HepG2 (cell line): ENCODE results near the gene GPX5. TPM values are rescaled to one million over a fixed set of nuclear protein-coding genes. Genes with fewer than 3 reads are reported as not detected.

Source experiments
- HDAC6 ChIP-seq: fragments of 200-600 bp; sonication (generic); IDR thresholded peaks from 2 replicates; pipeline ENCODE4 v1.7.0; 2017; ENCODE audit warnings: mild to moderate bottlenecking, antibody characterized with exemption, low read length, low read depth
- KDM1A ChIP-seq: IDR thresholded peaks from 2 replicates; pipeline ENCODE4 v1.6.1; 2016; ENCODE audit warnings: missing compliant biosample characterization
- LCORL ChIP-seq, 2 experiments: fragments of 450-650 bp in 1 of 2; sonication (generic) in 1 of 2; formaldehyde crosslinking in 1 of 2; IDR thresholded peaks; 2 replicates each; pipeline versions ENCODE4 v1.5.0 to v1.6.1; 2017 to 2020; ENCODE audit warnings: antibody characterized with exemption in 1 of 2, missing genetic modification reagents in 1 of 2
- PLRG1 ChIP-seq: fragments of 450-650 bp; conservative IDR thresholded peaks from 2 replicates; pipeline ENCODE4 v1.6.1; 2016
- POLR2AphosphoS2 ChIP-seq: IDR thresholded peaks from 2 replicates; pipeline ENCODE4 v1.6.1; 2011; ENCODE audit warnings: low read depth, low read length, improper control_type of control experiment
- RFXAP ChIP-seq: sonication (generic); formaldehyde crosslinking; IDR thresholded peaks from 2 replicates; pipeline ENCODE4 v1.4.0; 2020; ENCODE audit warnings: missing genetic modification reagents, borderline replicate concordance
- SETDB1 ChIP-seq: sonication (generic); formaldehyde crosslinking; IDR thresholded peaks from 2 replicates; pipeline ENCODE4 v1.5.1; 2020; ENCODE audit warnings: missing genetic modification reagents, mild to moderate bottlenecking, borderline replicate concordance
- TAF15 ChIP-seq: fragments of 200-400 bp; formaldehyde crosslinking; IDR thresholded peaks from one replicate; pipeline ENCODE4 v1.6.1; 2018; ENCODE audit warnings: mild to moderate bottlenecking, low read depth, low read length; ENCODE audit not compliant: poor library complexity, severe bottlenecking
- YEATS2 ChIP-seq: sonication (generic); formaldehyde crosslinking; IDR thresholded peaks from 2 replicates; pipeline ENCODE4 v1.4.0; 2020; ENCODE audit warnings: missing genetic modification reagents, borderline replicate concordance
- ZNF333 ChIP-seq: sonication (generic); formaldehyde crosslinking; IDR thresholded peaks from 2 replicates; pipeline ENCODE4 v1.4.0; 2020; ENCODE audit warnings: mild to moderate bottlenecking, missing genetic modification reagents, borderline replicate concordance
- ZNF530 ChIP-seq: sonication (generic); formaldehyde crosslinking; IDR thresholded peaks from 2 replicates; pipeline ENCODE4 v1.5.0; 2020; ENCODE audit warnings: low read depth, mild to moderate bottlenecking, missing genetic modification reagents
- ZNF619 ChIP-seq: sonication (generic); formaldehyde crosslinking; IDR thresholded peaks from 2 replicates; pipeline ENCODE4 v1.4.0; 2020; ENCODE audit warnings: mild to moderate bottlenecking, missing genetic modification reagents
- ZNF629 ChIP-seq: sonication (generic); formaldehyde crosslinking; conservative IDR thresholded peaks from 2 replicates; pipeline ENCODE4 v1.5.0; 2020; ENCODE audit warnings: missing genetic modification reagents
- ZSCAN12 ChIP-seq: sonication (generic); formaldehyde crosslinking; IDR thresholded peaks from 2 replicates; pipeline ENCODE4 v1.9.0; 2021; ENCODE audit warnings: mild to moderate bottlenecking, missing genetic modification reagents
- polyA plus RNA-seq, 8 experiments: library from polyadenylated mRNA; depleted of rRNA in 3 of 8; stranded (reverse) in 7 of 8; unstranded in 1 of 8; fragments of >200 nt; fragmentation: Illumina TruSeq in 4 of 8; extraction: Trizol in 4 of 8; gene quantifications; 2 replicates each; pipeline versions ENCODE4 v1.2.1 to v1.2.3, GENCODE V29; 2011 to 2016; ENCODE audit warnings: low read depth in 4 of 8, missing spikeins in 1 of 8, mixed read lengths in 1 of 8; ENCODE audit not compliant: insufficient read depth in 1 of 8
- total RNA-seq, 5 experiments: library from RNA; depleted of rRNA; stranded (reverse); fragments of >200 nt; fragmentation: Illumina TruSeq; extraction: Trizol; gene quantifications; 2 replicates each; pipeline ENCODE4 v1.2.3, GENCODE V29; 2016; ENCODE audit warnings: low read depth in 1 of 5
- TF ChIP-seq, protein P1 (sequence below): sonication (generic); formaldehyde crosslinking; IDR thresholded peaks from 2 replicates; pipeline ENCODE4 v1.5.1; 2020; ENCODE audit warnings: missing genetic modification reagents, mild to moderate bottlenecking, borderline replicate concordance
- TF ChIP-seq, protein P2 (sequence below): fragments of 450-650 bp; IDR thresholded peaks from 2 replicates; pipeline ENCODE4 v1.6.1; 2017
- TF ChIP-seq, protein P3 (sequence below): sonication (generic); formaldehyde crosslinking; IDR thresholded peaks from 2 replicates; pipeline ENCODE4 v1.5.1; 2020; ENCODE audit warnings: mild to moderate bottlenecking, missing genetic modification reagents, moderate library complexity
- TF ChIP-seq, protein P4 (sequence below): sonication (generic); formaldehyde crosslinking; IDR thresholded peaks from 2 replicates; pipeline ENCODE4 v1.5.0; 2020; ENCODE audit warnings: missing genetic modification reagents, mild to moderate bottlenecking, borderline replicate concordance
- TF ChIP-seq, protein P5 (sequence below): sonication (generic); formaldehyde crosslinking; IDR thresholded peaks from 2 replicates; pipeline ENCODE4 v1.5.0; 2020; ENCODE audit warnings: mild to moderate bottlenecking, missing genetic modification reagents, moderate library complexity
- TF ChIP-seq, protein P6 (sequence below): sonication (generic); formaldehyde crosslinking; IDR thresholded peaks from 2 replicates; pipeline ENCODE4 v1.5.1; 2020; ENCODE audit warnings: missing genetic modification reagents, mild to moderate bottlenecking, borderline replicate concordance

GPX5 gene
- total and polyA plus RNA-seq, 2 of the 13 experiments (the other 11 are each of a cell fraction or from before 2014, with no cell fraction given) = not detected

DNA sequence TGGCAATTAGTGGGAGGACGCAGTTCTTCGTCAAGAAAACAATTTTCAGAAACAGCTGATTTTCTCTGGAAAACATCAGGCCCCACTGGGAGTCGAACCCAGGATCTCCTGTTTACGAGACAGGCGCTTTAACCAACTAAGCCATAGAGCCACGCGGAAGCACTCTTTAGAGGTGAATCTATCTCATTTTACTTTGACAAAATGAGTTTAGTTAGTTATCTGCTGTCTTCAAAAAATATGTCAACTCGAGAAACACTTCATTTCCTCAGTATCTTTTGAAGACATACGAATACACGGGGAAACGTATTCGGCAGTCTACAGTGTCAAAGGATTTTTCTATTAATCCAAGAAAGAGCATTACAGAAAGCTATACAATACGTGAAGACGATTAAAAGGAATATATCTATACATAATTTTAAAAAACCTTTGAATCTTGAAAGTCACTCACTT lies 36.7 kb upstream of the GPX5 start (continued):
- TF ChIP-seq, protein P1, sequence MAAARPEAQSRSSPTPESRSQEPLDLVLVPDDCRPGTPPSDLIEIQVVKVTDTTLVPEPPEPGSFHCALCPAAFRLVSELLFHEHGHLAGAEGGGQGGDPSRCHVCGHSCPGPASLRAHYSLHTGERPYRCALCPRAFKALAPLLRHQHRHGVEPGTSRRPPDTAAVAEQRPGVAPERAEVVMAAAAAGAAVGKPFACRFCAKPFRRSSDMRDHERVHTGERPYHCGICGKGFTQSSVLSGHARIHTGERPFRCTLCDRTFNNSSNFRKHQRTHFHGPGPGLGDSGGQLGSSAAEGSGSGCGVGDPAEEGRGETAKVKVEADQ = no peak
- TF ChIP-seq, protein P2, sequence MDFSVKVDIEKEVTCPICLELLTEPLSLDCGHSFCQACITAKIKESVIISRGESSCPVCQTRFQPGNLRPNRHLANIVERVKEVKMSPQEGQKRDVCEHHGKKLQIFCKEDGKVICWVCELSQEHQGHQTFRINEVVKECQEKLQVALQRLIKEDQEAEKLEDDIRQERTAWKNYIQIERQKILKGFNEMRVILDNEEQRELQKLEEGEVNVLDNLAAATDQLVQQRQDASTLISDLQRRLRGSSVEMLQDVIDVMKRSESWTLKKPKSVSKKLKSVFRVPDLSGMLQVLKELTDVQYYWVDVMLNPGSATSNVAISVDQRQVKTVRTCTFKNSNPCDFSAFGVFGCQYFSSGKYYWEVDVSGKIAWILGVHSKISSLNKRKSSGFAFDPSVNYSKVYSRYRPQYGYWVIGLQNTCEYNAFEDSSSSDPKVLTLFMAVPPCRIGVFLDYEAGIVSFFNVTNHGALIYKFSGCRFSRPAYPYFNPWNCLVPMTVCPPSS = no peak
- TF ChIP-seq SETDB1 (CRISPR knock-in tag) (no peak), LCORL (IDR thresholded peaks at IDR 0.05) (no peak), LCORL (CRISPR knock-in tag; IDR thresholded peaks at IDR 0.05) (no peak), ZNF629 (CRISPR knock-in tag) (0 out of 2 replicates have a peak, but pooled peaks have one; percentile 8), TAF15 (no peak), ZNF530 (no peak), PLRG1 (no peak), RFXAP (no peak), ZSCAN12 (CRISPR knock-in tag) (no peak), ZNF333 (CRISPR knock-in tag) (no peak), YEATS2 (CRISPR knock-in tag) (no peak), KDM1A (CRISPR knock-in tag) (no peak), ZNF619 (CRISPR knock-in tag) (no peak), POLR2AphosphoS2 (no peak), HDAC6 (no peak)
- TF ChIP-seq, protein P3, sequence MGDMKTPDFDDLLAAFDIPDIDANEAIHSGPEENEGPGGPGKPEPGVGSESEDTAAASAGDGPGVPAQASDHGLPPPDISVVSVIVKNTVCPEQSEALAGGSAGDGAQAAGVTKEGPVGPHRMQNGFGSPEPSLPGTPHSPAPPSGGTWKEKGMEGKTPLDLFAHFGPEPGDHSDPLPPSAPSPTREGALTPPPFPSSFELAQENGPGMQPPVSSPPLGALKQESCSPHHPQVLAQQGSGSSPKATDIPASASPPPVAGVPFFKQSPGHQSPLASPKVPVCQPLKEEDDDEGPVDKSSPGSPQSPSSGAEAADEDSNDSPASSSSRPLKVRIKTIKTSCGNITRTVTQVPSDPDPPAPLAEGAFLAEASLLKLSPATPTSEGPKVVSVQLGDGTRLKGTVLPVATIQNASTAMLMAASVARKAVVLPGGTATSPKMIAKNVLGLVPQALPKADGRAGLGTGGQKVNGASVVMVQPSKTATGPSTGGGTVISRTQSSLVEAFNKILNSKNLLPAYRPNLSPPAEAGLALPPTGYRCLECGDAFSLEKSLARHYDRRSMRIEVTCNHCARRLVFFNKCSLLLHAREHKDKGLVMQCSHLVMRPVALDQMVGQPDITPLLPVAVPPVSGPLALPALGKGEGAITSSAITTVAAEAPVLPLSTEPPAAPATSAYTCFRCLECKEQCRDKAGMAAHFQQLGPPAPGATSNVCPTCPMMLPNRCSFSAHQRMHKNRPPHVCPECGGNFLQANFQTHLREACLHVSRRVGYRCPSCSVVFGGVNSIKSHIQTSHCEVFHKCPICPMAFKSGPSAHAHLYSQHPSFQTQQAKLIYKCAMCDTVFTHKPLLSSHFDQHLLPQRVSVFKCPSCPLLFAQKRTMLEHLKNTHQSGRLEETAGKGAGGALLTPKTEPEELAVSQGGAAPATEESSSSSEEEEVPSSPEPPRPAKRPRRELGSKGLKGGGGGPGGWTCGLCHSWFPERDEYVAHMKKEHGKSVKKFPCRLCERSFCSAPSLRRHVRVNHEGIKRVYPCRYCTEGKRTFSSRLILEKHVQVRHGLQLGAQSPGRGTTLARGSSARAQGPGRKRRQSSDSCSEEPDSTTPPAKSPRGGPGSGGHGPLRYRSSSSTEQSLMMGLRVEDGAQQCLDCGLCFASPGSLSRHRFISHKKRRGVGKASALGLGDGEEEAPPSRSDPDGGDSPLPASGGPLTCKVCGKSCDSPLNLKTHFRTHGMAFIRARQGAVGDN = no peak
- TF ChIP-seq, protein P4, sequence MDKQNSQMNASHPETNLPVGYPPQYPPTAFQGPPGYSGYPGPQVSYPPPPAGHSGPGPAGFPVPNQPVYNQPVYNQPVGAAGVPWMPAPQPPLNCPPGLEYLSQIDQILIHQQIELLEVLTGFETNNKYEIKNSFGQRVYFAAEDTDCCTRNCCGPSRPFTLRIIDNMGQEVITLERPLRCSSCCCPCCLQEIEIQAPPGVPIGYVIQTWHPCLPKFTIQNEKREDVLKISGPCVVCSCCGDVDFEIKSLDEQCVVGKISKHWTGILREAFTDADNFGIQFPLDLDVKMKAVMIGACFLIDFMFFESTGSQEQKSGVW (CRISPR knock-in tag) = no peak
- TF ChIP-seq, protein P5, sequence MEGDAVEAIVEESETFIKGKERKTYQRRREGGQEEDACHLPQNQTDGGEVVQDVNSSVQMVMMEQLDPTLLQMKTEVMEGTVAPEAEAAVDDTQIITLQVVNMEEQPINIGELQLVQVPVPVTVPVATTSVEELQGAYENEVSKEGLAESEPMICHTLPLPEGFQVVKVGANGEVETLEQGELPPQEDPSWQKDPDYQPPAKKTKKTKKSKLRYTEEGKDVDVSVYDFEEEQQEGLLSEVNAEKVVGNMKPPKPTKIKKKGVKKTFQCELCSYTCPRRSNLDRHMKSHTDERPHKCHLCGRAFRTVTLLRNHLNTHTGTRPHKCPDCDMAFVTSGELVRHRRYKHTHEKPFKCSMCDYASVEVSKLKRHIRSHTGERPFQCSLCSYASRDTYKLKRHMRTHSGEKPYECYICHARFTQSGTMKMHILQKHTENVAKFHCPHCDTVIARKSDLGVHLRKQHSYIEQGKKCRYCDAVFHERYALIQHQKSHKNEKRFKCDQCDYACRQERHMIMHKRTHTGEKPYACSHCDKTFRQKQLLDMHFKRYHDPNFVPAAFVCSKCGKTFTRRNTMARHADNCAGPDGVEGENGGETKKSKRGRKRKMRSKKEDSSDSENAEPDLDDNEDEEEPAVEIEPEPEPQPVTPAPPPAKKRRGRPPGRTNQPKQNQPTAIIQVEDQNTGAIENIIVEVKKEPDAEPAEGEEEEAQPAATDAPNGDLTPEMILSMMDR (CRISPR knock-in tag) = no peak
- TF ChIP-seq, protein P6, sequence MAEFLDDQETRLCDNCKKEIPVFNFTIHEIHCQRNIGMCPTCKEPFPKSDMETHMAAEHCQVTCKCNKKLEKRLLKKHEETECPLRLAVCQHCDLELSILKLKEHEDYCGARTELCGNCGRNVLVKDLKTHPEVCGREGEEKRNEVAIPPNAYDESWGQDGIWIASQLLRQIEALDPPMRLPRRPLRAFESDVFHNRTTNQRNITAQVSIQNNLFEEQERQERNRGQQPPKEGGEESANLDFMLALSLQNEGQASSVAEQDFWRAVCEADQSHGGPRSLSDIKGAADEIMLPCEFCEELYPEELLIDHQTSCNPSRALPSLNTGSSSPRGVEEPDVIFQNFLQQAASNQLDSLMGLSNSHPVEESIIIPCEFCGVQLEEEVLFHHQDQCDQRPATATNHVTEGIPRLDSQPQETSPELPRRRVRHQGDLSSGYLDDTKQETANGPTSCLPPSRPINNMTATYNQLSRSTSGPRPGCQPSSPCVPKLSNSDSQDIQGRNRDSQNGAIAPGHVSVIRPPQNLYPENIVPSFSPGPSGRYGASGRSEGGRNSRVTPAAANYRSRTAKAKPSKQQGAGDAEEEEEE = no peak
